Measurements from ENCODE around the gene CHMP4B. TPM values are rescaled to one million over a fixed set of nuclear protein-coding genes. Genes with fewer than 3 reads are reported as not detected.

CHMP4B gene, protein sequence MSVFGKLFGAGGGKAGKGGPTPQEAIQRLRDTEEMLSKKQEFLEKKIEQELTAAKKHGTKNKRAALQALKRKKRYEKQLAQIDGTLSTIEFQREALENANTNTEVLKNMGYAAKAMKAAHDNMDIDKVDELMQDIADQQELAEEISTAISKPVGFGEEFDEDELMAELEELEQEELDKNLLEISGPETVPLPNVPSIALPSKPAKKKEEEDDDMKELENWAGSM
- total RNA-seq: 10 to 100 TPM; 84.0 to 87.6 TPM

DNA sequence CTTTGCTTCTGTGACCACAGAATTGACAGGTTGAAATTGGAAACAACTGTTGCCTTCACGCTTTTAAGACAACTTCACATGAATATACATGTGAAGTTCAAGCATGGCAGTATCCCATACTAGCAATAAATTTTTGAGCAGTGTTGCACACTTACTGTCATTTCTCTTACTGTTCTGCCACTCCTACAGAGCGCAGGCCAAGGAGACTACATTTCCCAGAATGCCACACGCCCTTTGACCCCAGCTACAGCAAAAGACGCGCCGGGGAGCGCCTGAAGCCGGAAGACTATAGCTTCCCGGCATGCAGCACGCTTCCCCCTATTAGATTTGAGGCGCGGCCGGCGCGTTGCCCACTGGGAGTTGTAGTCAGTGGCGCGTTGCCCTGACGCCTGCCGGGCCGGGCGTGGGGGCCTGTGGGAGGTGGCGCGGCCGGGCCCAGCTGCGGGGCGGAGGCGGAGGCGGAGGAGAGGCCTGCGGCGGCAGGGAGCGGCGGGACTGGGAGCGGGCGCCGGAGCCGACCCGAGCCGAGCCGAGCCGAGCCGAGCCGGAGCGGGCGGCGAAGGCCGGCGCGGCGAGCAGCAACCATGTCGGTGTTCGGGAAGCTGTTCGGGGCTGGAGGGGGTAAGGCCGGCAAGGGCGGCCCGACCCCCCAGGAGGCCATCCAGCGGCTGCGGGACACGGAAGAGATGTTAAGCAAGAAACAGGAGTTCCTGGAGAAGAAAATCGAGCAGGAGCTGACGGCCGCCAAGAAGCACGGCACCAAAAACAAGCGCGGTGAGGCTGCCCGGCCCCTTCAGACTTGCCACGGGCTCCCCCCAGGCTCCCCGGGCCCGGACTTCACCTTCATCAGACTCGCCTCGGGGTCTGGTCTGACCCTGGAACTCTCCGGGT lies at the start of gene CHMP4B:
Gene CHMP4B, plus strand, starts transcription at position 464 of the 891 bp plus-strand sequence. Its CDS starts 121 bp downstream, at position 585.
- POLR2A ChIA-PET: interaction anchor here (0.6 to 2.4 kb wide), 6 partner anchors 11 to 321 kb away, joined by 3 to 14 read pairs (median 4); partner anchors contain the start of genes CBFA2T2, EIF2S2 and RALY
- CTCF ChIA-PET: interaction anchor here (1.2 kb wide), 1 partner anchor 80 kb away, joined by 4 read pairs; the partner anchor contains the start of gene ZNF341

DNA sequence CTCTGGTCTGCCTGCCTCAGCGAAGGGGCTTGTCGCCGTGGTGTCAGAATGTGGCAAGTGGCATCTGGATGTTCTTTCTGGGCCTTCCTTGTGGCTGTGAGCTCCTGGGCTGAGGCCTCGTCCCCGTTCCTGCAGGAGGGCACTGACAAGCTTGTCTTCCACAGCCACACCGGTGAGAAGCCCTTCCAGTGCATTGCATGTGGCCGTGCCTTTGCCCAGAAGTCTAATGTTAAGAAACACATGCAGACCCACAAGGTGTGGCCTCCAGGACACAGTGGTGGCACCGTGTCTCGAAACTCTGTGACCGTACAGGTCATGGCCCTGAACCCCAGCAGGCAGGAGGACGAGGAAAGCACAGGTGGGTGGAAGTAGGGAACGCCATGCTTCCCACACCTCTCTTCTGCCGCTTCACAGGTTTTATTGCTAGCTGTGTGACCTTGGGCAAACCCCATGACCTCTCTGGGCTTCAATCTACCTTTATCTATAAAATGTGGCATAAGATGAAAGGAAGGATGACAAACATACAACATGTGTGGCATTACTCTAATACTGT lies 49.4 kb upstream of the CHMP4B start:
- POLR2A ChIA-PET: no interaction called here
- CTCF ChIA-PET: no interaction called here

DNA sequence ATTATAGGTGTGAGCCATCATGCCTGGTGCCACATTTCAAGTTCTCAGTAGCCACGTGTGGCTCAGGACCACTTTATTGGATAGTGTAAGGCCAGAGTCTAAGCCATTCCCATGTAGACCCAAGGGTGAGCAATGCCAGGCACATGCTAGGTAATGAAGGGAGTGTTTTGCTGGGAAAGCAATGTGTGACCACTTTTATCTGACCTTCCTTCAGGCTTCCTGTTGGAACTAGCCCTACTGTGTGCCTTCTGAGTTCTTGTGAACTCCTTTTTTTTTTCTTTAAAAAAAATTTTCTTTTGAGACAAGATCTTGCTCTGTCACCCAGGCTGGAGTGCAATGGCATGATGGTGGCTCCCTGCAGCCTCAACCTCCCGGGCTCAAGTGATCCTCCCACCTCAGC lies 46.0 kb upstream of the CHMP4B start:
- ChIA-PET POLR2A (no interaction called here), CTCF (no interaction called here)

DNA sequence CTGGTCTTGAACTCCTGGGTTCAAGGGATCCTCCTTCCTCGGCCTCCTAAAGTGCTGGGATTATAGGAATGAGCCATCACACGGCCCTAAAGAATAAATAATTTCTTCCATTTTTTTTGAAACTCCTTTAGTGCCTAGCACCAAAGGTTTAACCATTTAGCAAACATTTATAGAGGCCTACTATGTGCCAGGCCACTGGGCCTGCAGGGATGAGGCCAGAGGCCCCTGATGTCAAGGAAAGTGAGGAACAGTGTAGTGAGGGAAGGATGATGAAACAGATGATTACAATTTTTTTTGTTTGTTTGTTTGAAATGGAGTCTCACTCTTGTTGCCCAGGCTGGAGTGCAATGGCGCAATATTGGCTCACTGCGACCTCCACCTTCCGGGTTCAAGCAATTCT lies 45.6 kb upstream of the CHMP4B start:
- POLR2A ChIA-PET: no interaction called here
- CTCF ChIA-PET: no interaction called here

DNA sequence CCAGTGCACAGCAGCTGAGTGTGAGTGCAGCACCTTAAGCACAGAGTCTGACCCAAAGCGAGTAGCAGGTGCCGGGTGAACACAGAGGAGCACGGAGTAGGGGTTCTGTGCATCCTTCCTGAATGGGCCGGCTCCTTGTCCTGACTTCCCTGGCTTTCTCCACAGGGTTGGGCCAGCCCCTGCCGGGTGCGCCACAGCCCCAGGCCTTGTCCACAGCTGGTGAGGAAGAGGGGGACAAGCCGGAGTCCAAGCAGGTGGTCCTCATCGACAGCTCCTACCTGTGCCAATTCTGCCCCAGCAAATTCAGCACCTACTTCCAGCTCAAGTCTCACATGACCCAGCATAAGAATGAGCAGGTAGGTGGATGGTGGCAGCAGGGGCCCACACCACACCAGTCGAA lies 44.5 kb upstream of the CHMP4B start:
- ChIA-PET CTCF (no interaction called here), POLR2A (no interaction called here)

DNA sequence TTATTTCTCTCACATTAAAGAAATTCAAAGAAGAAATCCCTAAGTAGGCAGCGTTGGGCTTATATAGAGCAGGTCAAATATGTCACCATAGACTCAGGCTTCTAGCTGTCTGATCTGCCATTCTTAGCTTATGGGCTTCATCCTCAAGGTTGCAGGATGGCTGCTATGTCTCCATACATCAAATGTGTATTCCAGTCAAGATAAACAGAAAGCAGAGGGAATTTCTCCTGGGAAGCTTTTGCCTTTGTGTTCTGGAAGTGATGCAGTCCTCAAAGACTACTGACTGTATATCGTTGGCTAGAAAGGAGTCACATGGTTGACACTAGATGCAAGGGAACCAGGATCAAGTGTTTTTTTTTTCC lies 43.4 kb upstream of the CHMP4B start:
- POLR2A ChIA-PET: no interaction called here
- CTCF ChIA-PET: no interaction called here

DNA sequence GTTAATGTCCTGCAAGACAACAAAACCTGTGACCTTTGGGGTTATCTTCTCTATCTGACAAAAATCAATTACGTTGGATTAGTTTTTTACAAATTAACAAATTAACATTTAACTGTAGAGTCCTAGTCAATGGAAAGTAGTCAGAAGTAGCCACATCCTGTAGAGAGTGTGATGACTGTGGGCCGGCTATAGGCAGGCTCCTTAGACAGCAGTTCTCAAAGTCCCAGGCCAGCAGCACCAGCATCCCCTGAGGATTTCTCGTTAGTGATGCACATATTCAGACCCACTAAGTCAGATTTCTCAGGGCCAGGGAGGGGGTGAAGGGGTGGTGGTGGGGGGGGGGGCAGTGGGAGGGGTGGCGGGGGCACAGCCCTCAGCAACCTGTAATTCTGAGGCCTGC lies 42.1 kb upstream of the CHMP4B start:
- POLR2A ChIA-PET: no interaction called here
- CTCF ChIA-PET: no interaction called here

DNA sequence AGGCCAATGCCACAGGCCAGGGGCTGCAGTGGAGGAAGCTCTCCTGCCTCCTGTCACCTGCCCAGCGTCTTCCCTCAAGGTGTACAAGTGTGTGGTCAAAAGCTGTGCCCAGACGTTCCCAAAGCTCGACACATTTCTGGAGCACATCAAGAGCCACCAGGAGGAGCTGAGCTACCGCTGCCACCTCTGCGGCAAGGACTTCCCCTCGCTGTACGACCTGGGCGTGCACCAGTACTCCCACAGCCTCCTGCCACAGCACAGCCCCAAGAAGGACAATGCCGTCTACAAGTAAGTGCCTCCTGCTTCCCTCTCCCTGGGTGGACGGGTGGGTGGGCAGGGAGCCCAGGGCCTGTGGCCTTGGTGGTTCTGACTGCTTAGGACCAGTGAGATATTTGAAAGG lies 41.1 kb upstream of the CHMP4B start:
- ChIA-PET CTCF (no interaction called here), POLR2A (no interaction called here)

DNA sequence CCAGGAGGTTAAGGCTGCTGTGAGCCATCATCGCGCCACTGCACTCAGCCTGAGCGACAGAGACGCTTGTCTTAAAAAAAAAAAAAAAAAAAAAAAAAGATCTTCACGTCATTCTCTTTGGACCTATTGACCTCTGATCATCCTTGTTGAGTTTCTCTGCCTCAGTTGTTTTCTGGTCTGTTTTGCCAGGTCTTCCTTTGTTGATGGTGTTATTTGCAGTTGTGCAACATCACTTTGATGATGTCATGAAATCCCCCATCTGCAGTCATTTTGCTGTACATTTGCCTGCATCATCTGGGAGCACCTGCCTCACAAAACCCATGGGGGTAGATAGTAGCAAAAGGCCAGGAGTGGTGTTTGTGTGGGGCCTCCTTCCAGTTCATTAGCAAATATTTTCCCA lies 39.2 kb upstream of the CHMP4B start:
- ChIA-PET POLR2A (no interaction called here), CTCF (no interaction called here)

DNA sequence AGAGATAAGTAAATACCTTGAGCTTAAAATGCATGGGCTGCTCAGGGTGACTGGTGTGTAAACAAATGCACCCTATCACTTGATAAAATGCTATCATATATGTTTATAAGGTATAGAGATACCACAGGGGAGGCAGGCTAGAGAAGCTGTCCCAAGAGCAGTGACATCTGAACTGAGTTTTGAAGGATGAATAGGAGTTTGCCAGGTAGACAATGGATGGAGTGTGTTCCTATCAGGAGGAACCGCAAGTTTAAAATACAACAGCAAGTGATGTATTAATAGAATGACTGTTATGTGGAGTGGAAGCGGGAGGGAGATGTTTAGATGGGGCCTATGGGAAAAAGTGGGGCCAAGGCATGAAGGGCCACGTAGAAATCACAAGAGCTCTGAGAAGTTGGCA lies 38.7 kb upstream of the CHMP4B start:
- ChIA-PET CTCF (no interaction called here), POLR2A (no interaction called here)

DNA sequence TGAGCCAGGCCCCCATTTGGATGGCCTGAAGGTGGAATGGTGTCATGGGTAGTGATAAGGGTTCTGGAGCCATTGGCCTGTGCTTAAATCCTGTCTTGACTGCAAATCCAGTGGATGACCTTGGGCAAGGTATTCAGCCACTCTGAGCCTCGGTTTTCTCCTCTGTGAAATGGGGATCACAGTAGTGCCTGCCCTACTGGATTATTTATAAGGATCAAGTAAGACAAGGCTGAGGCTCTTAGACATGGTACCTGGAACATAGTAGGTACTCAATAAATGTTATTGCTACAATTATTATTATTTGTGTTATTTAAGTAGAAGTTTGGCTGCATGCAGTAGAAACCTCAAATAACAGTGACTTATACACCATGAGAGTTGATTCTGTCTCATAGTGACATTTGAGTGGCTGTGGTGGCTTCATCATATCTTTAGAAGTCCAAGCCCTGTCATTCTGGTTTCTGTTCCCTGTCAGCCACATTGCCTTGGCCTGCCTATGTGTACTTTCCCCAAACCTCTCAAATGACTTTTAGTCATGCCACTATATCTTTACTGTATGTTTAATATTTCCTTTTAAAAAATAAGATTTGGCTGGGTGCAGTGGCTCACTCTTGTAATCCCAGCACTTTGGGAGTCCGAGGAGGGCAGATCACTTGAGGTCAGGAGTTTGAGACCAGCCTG lies 37.6 kb upstream of the CHMP4B start:
- ChIA-PET POLR2A (interaction anchor here (0.6 kb wide), 2 partner anchors 141 to 283 kb away, joined by 3 to 5 read pairs; no protein-coding TSS in a partner anchor), CTCF (no interaction called here)

DNA sequence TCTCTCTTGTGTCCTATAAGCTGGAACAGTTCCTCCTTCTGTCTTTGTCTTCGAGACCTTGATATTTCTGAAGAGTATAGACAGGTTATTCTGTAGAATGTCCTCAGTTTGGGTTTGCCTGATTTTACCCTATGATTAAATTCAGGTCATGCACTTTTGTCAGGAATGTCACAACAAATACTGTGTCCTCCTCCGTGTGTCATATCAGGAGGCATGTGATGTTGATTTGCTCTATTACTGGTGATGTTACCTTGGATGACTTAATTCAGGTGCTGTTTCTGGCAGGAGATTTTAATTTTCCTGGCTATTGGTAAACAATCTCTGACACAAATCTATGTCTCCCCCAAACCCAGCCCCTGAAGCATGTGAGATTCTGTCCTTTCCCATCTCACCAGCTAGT lies 33.3 kb upstream of the CHMP4B start:
- ChIA-PET POLR2A (no interaction called here), CTCF (interaction anchor here (0.5 to 0.7 kb wide), 2 partner anchors 86 to 407 kb away, joined by 3 to 4 read pairs; no protein-coding TSS in a partner anchor)

DNA sequence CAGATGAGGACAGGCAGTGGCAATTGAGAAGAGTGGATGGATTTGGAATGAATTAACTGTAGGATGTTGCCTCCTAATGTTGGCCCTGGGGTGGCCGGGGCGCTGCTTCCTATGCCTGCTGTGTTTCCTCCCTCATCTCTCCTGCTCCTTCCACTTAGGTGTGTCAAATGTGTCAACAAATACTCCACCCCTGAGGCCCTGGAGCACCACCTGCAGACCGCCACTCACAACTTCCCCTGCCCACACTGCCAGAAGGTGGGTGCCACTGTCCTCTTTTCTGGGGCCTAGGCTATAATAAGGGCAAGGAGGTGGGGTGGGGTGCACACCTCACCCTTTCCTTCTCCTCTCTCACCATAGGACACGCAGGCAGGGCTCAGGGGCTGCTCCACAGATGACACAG lies 30.0 kb upstream of the CHMP4B start:
- ChIA-PET CTCF (no interaction called here), POLR2A (no interaction called here)

DNA sequence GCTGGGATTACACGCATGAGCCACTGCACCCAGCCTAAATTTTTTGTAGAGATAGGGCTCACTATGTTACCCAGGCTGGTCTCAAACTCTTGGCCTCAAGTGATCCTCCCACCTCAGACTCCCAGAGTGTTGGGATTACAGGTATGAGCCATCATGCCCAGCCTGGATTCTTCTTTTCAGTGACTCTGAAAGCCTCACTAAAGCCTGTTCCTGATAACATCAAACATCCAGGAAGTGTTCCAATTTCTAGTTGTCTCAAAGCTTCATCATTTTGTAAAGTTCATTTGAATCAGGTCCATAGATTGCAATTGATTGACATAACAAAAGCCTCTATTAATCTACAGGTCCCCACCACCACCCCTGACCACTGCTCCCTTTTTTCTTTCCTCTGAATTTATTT lies 29.2 kb upstream of the CHMP4B start:
- ChIA-PET CTCF (interaction anchor here (0.6 kb wide), 1 partner anchor 26 kb away, joined by 4 read pairs; no protein-coding TSS in a partner anchor), POLR2A (no interaction called here)

DNA sequence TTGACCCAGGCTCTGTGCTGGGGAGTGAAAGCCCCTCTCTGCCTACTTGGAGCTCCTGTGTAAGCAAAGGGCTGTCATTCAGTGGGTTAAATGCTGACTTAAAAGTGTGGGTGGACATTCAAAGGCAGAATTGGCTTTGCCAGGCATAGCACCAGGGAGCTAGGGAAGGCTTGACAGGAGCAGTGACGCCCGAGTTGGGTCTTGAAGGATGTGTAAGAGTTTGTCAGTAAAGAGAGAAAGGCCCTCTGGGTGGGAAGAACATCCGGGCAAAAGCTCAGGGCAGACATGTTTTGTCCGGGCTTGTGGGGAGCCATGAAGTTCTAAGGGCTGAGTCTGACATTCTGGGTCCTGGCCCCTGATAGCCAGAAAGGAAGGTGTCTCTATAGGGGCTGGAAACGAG lies 27.9 kb upstream of the CHMP4B start:
- CTCF ChIA-PET: interaction anchor here (1.1 kb wide), 1 partner anchor 9 kb away, joined by 3 read pairs; no protein-coding TSS in a partner anchor
- POLR2A ChIA-PET: no interaction called here

DNA sequence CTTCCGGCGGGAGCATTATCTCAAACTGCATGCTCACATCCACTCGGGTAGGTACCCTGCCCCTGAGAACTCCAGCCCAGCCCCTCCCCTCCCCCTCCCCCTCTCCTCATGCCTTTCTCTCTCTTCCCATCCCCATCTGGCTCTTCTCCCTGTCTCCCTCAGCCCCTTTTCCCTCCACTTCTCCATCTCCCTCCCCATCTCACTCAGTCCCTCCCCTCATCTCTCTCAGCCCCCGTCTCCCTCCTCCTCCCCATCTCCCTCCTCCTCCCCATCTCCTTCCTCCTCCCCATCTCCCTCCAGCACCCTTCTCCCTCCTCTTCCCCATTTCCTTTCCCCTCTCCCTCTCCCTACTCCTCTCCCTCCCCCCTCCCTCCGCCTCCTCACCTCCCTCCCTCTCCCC lies 27.3 kb upstream of the CHMP4B start:
- CTCF ChIA-PET: interaction anchor here (1.1 kb wide), 1 partner anchor 9 kb away, joined by 3 read pairs; no protein-coding TSS in a partner anchor
- POLR2A ChIA-PET: no interaction called here

DNA sequence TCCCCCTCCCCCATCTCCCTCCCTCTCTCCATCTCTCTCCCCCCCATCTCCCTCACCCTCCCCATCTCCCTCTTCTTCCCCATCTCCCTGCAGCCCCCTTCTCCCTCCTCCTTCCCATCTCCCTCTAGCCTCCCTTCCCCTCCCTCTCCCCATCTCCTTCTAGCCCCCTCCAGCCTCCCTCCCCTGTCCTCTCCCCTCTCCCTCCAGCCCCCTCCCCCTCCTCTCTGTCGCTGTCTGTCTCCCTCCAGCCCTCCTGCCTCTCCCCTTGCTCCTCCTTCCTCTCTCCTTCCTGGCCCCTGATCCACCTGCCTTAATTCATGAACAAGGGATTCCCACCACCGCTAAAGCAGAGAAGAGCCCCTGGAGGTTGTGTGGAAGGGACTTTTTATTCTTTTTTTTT lies 26.9 kb upstream of the CHMP4B start:
- CTCF ChIA-PET: no interaction called here

DNA sequence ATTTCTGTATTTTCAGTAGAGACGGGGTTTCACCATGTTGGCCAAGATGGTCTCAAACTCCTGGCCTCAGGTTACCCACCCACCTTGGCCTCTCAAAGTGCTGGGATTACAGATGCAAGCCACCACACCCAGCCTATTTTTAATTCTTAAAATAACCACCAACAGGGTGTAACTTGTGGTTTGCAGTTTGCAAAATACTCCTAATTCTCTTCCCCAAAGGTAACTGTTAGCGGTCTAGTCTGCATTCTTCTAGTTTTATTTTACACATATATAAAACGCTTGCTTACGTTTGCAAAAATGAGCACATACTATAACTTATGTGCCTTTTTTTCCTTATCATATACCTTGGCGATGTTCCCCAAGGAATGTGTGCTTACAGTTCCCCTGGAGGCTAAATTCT lies 25.6 kb upstream of the CHMP4B start:
- ChIA-PET CTCF (interaction anchor here (0.8 kb wide), 1 partner anchor 9 kb away, joined by 4 read pairs; no protein-coding TSS in a partner anchor), POLR2A (no interaction called here)

More for the DNA sequence above, 26.9 kb upstream of the CHMP4B start:
- POLR2A ChIA-PET: no interaction called here

DNA sequence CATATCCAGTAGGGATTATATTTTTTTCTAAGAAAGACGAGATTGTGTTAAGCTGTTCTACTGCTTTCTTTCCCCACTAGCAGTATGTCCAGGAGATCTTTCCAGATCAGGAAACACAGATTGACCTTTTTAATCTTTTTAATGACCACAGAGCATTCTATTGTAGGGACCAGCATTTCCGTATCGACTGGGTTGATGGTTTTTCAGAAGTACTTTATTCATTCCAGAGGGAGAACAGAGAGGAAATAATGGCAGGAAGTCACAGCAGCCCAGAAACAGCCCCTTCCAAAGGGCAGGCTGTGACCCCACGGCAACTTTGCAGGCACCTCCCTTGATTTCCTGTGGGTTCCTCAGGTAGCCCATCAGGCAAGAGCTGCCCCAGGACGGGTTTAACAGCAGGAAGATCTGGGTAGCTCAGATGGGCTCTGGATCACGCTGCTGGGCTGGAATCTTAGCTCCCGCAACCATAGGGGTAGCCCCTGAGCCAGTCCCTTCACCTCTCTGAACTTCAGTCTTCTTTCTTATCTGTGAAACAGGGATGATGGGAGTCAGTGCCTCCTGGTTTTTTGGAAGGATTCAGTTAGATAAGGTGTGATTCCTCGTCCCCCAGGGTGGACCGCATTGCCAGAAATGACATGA lies 23.8 kb upstream of the CHMP4B start:
- CTCF ChIA-PET: no interaction called here
- POLR2A ChIA-PET: no interaction called here
